ENCODE results near the gene RBBP6. TPM values are rescaled to one million over a fixed set of nuclear protein-coding genes. Genes with fewer than 3 reads are reported as not detected.

RBBP6 gene
- total and polyA plus RNA-seq, 9 of the 15 experiments (the other 6 are each of a cell fraction or from before 2014, with no cell fraction given): 19.2 to 76.6 (median 42.7) TPM

GRCh38 chr16:24539295-24539849, at the start of gene RBBP6 (continued):
- TF ChIP-seq PATZ1 (CRISPR knock-in tag; IDR thresholded peaks at IDR 0.05; ENCODE audit: borderline replicate concordance): no peak
- no peak for TF ChIP-seq CBX5 (IDR thresholded peaks at IDR 0.05; ENCODE audit: borderline replicate concordance, low read depth)
- TF ChIP-seq TAF1 (IDR thresholded peaks at IDR 0.05; ENCODE audit: control insufficient read depth, extremely low read depth, insufficient read depth, low read length, severe bottlenecking): peak; percentile 96
- TF ChIP-seq RAD51 (IDR thresholded peaks at IDR 0.05; ENCODE audit: borderline replicate concordance, low read depth): peak; percentile 96
- TF ChIP-seq, protein P1, sequence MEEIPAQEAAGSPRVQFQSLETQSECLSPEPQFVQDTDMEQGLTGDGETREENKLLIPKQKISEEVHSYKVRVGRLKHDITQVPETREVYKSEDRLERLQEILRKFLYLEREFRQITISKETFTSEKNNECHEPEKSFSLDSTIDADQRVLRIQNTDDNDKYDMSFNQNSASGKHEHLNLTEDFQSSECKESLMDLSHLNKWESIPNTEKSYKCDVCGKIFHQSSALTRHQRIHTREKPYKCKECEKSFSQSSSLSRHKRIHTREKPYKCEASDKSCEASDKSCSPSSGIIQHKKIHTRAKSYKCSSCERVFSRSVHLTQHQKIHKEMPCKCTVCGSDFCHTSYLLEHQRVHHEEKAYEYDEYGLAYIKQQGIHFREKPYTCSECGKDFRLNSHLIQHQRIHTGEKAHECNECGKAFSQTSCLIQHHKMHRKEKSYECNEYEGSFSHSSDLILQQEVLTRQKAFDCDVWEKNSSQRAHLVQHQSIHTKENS (CRISPR knock-in tag; IDR thresholded peaks at IDR 0.05): no peak
- TF ChIP-seq TRIM28 (IDR thresholded peaks at IDR 0.05): no peak
- TF ChIP-seq ILK (tag; IDR thresholded peaks at IDR 0.05; ENCODE audit: borderline replicate concordance, low read depth): no peak
- 0 out of 2 replicates have a peak, but pooled peaks have one; percentile 34 for TF ChIP-seq KDM2B (CRISPR knock-in tag; IDR thresholded peaks at IDR 0.05)
- peak; percentile 82 for TF ChIP-seq HMGN3 (IDR thresholded peaks at IDR 0.05; ENCODE audit: borderline replicate concordance, extremely low read depth, insufficient read length, low read depth, low read length)
- TF ChIP-seq TARDBP (IDR thresholded peaks at IDR 0.05): no peak
- TF ChIP-seq CHCHD3 (CRISPR knock-in tag; IDR thresholded peaks at IDR 0.05): peak; percentile 84; the same call in 1 of the 2 replicates
- TF ChIP-seq IRF1 (CRISPR knock-in tag; IDR thresholded peaks at IDR 0.05; ENCODE audit: borderline replicate concordance): no peak
- TF ChIP-seq, protein P2, sequence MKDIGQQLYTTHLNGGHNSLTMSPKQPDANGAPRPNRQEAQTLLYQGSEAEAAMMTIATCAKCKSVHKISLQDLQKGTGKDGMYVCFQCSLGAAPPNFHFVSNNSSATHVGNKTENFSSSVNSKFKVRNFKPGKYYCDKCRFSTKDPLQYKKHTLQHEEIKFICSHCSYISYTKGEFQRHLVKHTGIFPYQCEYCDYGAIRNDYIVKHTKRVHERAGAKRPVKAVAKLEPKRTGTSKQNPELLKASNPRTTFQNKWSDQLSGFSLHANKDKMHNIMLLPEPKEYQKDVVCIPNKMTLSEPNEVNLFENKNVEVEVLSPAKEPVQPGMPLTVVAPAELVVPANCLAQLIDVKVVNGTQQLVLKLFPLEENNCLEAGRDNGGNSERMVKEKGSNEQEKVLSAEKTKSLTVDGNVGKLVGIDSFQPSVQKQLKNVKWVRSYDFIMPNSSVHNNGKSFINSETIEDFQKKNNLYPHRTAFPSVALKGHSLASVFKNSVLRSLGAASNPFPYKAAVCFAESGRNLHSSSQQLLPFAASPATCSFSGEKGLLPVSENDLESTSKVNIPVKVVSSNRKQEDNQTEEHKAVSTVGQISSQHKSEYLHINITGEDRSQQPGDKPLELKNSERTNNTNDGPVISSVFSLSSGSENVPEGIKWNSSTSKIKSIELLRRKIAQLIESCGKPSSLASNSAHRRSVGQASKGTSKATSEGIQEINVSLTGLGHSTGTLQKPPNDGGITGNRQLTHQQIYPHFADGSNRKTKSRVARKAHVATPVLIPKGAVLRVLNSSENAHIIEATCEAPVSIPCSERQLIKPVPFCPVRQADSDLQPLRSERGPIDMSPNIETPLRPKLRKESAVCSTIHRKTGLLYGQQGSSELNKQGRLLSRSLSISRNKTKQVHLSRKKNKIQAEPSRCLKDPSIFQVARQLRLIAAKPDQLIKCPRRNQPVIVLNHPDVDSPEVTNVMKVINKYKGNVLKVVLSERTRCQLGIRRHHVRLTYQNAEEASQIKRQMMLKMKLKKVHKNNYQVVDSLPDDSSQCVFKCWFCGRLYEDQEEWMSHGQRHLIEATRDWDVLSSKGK (CRISPR knock-in tag; IDR thresholded peaks at IDR 0.05): no peak
- no peak for TF ChIP-seq ZFP1 (CRISPR knock-in tag; IDR thresholded peaks at IDR 0.05)
- TF ChIP-seq, protein P3, sequence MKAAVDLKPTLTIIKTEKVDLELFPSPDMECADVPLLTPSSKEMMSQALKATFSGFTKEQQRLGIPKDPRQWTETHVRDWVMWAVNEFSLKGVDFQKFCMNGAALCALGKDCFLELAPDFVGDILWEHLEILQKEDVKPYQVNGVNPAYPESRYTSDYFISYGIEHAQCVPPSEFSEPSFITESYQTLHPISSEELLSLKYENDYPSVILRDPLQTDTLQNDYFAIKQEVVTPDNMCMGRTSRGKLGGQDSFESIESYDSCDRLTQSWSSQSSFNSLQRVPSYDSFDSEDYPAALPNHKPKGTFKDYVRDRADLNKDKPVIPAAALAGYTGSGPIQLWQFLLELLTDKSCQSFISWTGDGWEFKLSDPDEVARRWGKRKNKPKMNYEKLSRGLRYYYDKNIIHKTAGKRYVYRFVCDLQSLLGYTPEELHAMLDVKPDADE (conservative IDR thresholded peaks at IDR 0.05; ENCODE audit: control insufficient read depth, low read depth, low read length): no peak; the same call in 1 of the 2 replicates
- TF ChIP-seq SREBF2 (CRISPR knock-in tag; IDR thresholded peaks at IDR 0.05): no peak
- TF ChIP-seq, protein P4, sequence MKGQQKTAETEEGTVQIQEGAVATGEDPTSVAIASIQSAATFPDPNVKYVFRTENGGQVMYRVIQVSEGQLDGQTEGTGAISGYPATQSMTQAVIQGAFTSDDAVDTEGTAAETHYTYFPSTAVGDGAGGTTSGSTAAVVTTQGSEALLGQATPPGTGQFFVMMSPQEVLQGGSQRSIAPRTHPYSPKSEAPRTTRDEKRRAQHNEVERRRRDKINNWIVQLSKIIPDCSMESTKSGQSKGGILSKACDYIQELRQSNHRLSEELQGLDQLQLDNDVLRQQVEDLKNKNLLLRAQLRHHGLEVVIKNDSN (CRISPR knock-in tag; IDR thresholded peaks at IDR 0.05): peak; percentile 99
